Measurements from ENCODE around the gene PRKN. TPM values are rescaled to one million over a fixed set of nuclear protein-coding genes. Genes with fewer than 3 reads are reported as not detected.

Gene PRKN
- total RNA-seq, 2 donors from 2014 or later, result 6.7 to 8.2 TPM

DNA sequence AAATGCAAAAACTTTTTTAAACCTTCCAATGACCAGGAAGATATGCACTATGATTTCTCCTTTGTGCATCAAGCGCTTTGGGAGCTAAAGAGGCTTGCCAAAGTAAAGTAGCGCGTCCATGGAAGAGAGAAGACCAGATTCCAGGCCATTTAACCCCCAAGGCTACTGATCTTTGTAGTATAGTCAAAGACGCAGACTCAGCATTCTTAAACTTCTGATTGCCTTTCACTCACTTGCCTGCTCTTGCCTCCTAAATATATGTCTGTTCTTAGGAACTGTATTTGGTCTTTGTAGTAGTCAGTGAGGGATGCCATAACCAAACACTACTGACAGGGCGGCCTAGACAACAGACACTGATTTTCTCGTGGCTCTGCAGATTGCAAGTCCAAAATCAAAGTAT lies 426.4 kb downstream of the PRKN start:
- Histone ChIP-seq H3K36me3 (replicated peaks in 1 of 2; ENCODE audit: insufficient read depth in 1 of 2, low read depth in 2 of 2) (no peaks in the 10 kb centered on the region), H3K27me3 (no peaks in the 10 kb centered on the region), H3K9me3 (no peaks in the 10 kb centered on the region), H3K4me3 (no peak overlapping the region), H3K4me1 (no peaks in the 10 kb centered on the region), H3K27ac (no peak overlapping the region)
- intact Hi-C loops (cut with DNase I), result no loop called here
- TF ChIP-seq, protein P1, sequence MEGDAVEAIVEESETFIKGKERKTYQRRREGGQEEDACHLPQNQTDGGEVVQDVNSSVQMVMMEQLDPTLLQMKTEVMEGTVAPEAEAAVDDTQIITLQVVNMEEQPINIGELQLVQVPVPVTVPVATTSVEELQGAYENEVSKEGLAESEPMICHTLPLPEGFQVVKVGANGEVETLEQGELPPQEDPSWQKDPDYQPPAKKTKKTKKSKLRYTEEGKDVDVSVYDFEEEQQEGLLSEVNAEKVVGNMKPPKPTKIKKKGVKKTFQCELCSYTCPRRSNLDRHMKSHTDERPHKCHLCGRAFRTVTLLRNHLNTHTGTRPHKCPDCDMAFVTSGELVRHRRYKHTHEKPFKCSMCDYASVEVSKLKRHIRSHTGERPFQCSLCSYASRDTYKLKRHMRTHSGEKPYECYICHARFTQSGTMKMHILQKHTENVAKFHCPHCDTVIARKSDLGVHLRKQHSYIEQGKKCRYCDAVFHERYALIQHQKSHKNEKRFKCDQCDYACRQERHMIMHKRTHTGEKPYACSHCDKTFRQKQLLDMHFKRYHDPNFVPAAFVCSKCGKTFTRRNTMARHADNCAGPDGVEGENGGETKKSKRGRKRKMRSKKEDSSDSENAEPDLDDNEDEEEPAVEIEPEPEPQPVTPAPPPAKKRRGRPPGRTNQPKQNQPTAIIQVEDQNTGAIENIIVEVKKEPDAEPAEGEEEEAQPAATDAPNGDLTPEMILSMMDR (IDR thresholded peaks at IDR 0.05), result no peak
- TF ChIP-seq POLR2A (IDR thresholded peaks at IDR 0.05), result no peak
- 84 to 87% methylated on average over 6 of the region's 6 CpGs for WGBS, 2 donors
- DNase-seq (no peak), ATAC-seq (no peak)

DNA sequence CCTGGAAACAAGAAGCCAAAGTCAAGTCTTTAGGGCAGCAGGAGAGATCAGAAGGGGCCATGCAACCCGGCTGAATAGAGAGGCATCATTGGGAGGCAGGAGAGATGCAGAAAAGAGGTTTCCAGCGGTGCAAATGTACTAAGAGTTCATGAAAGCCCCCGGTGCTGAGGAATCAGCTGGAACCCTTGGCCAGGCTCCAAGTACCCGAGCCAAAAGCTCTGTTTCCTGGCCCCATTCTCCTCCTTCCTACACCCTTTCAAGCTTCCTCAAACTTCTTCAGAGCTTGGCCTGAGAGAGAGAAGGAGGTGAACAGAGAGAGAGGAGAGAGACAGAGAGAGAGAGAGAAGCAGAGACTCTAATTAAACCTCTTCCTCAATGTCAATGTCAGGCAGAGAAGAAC lies 433.5 kb downstream of the PRKN start:
- peaks cover 4% of the 10 kb centered on the region for H3K4me1 ChIP-seq
- H3K27me3 ChIP-seq, result no peaks in the 10 kb centered on the region
- ATAC-seq, result no peak
- TF ChIP-seq, protein P1 (IDR thresholded peaks at IDR 0.05), result no peak
- TF ChIP-seq POLR2A (IDR thresholded peaks at IDR 0.05), result no peak
- 33 to 40% methylated on average over 4 of the region's 4 CpGs for WGBS, 2 donors
- no peak overlapping the region for H3K27ac ChIP-seq
- no peak overlapping the region for H3K4me3 ChIP-seq
- intact Hi-C loops (cut with DNase I), result no loop called here
- no peaks in the 10 kb centered on the region for H3K9me3 ChIP-seq
- H3K36me3 ChIP-seq (replicated peaks in 1 of 2; ENCODE audit: insufficient read depth in 1 of 2, low read depth in 2 of 2), result no peaks in the 10 kb centered on the region
- DNase-seq, result no peak

DNA sequence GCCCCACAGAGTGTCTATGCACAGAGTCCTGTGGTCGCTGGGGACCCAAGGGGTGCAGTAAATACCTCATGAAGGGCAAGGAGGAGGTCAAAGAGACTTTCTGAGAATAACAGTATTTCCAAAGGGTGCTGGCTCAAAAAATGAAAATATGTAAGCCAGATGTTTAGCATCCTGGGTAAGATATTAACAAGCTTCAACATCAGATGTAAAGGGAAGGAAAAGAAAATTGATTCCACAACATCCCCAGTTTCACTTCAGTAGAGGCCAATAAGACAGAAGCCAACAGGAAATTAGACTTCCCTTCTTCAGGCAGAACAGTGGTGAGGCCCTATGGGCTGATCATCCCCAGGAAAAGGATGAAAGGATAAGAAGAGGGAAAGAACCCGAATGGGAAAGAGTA lies 434.7 kb downstream of the PRKN start:
- intact Hi-C loops (cut with DNase I), result no loop called here
- WGBS, 2 donors, result 69 to 77% methylated on average over 2 of the region's 2 CpGs
- Histone ChIP-seq H3K27ac (no peak overlapping the region), H3K4me3 (no peak overlapping the region), H3K9me3 (no peaks in the 10 kb centered on the region), H3K36me3 (replicated peaks in 1 of 2; ENCODE audit: insufficient read depth in 1 of 2, low read depth in 2 of 2) (no peaks in the 10 kb centered on the region), H3K4me1 (peaks cover 4% of the 10 kb centered on the region), H3K27me3 (no peaks in the 10 kb centered on the region)
- DNase-seq (no peak), ATAC-seq (no peak)
- no peak for TF ChIP-seq POLR2A (IDR thresholded peaks at IDR 0.05)
- TF ChIP-seq, protein P1 (IDR thresholded peaks at IDR 0.05), result no peak

DNA sequence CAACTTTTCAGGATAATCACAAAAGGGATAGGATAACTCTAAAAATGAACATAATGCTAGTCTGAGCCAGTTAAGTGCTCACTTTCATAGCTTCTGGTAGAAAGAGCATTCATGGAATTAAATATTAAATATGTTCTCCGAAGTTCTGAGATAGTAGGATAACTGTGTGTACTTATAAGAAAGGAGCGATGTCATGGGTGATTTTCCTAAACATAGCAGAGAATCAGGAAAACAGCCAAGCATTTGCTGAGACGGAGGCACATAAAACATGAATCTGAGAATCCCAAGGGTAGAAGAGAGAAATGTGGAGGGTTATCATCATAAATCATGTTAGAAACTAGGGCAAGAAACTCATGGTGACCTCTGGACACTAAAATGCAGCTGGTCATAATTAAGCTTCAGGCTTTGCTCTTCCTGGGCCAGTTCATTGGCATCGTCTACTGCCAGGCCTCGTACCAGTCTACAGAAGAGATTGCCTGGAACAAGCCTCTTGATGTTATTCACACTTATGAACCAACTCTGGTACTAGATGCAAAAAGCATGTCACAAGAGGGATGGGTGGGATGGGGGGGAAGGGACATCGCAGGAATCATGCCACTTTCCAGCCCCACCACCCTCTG lies 436.6 kb downstream of the PRKN start:
- WGBS, 2 donors, result 66 to 67% methylated on average over 6 of the region's 6 CpGs
- no peaks in the 10 kb centered on the region for H3K36me3 ChIP-seq (replicated peaks in 1 of 2; ENCODE audit: insufficient read depth in 1 of 2, low read depth in 2 of 2)
- H3K4me3 ChIP-seq, result no peak overlapping the region
- no peaks in the 10 kb centered on the region for H3K9me3 ChIP-seq
- no peak for DNase-seq
- ATAC-seq, result no peak
- TF ChIP-seq, protein P1 (IDR thresholded peaks at IDR 0.05), result no peak
- TF ChIP-seq POLR2A (IDR thresholded peaks at IDR 0.05), result no peak
- no peak overlapping the region for H3K27ac ChIP-seq
- no peaks in the 10 kb centered on the region for H3K27me3 ChIP-seq
- peaks cover 4% of the 10 kb centered on the region for H3K4me1 ChIP-seq
- intact Hi-C loops (cut with DNase I), result no loop called here

DNA sequence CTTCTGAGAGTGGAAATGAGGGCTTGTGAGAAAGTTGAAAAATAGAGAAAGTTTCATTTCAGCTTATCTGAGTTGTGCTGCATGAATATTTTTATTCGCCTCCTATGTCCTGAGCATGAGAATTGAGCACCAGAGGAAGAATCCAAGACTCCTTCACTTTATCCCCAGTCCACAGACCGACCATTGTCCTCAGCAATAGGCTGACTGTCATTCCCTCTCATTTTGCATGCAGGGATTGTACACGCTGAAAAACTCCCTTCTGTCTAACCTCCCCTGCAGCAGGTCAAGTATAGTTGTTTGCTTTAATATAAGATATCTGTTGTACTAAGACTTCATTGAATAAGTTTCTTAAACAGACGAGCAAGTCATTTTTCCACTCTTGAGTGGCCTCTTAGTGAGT lies 437.6 kb downstream of the PRKN start:
- no peaks in the 10 kb centered on the region for H3K36me3 ChIP-seq (replicated peaks in 1 of 2; ENCODE audit: insufficient read depth in 1 of 2, low read depth in 2 of 2)
- H3K4me1 ChIP-seq, result peaks cover 4% of the 10 kb centered on the region
- 57 to 60% methylated on average over 4 of the region's 4 CpGs for WGBS, 2 donors
- DNase-seq (no peak), ATAC-seq (no peak)
- intact Hi-C loops (cut with DNase I), result no loop called here
- H3K9me3 ChIP-seq, result no peaks in the 10 kb centered on the region
- no peak for TF ChIP-seq POLR2A (IDR thresholded peaks at IDR 0.05)
- TF ChIP-seq, protein P1 (IDR thresholded peaks at IDR 0.05), result no peak
- no peak overlapping the region for H3K4me3 ChIP-seq
- no peaks in the 10 kb centered on the region for H3K27me3 ChIP-seq
- H3K27ac ChIP-seq, result no peak overlapping the region
